CD4-positive, alpha-beta T cell treated with Interleukin-6 for 4 hours (primary cell): Measurements from ENCODE around the gene C8A.

Source experiments
- DNase-seq: peaks from one replicate; pipeline ENCODE4 v3.0.0-alpha.2; 2020; ENCODE audit warnings: mixed read lengths

C8A gene

GRCh38 chr1:56897150-56898004 is 42.8 kb downstream of the C8A start:
- no peak for DNase-seq

- DNase-seq = no peak
Observed at GRCh38 chr1:56898005-56898373, 43.4 kb downstream of the C8A start.

- no peak for DNase-seq
Observed at GRCh38 chr1:56898879-56899278, 44.3 kb downstream of the C8A start.

GRCh38 chr1:56901716-56902115 is 47.1 kb downstream of the C8A start:
- no peak for DNase-seq

- DNase-seq = no peak
Observed at GRCh38 chr1:56903778-56904177, 49.2 kb downstream of the C8A start.

GRCh38 chr1:56904663-56905397 is 50.2 kb downstream of the C8A start:
- DNase-seq = no peak

GRCh38 chr1:56905667-56906066 is 51.1 kb downstream of the C8A start:
- DNase-seq = no peak

- no peak for DNase-seq
Observed at GRCh38 chr1:56908619-56909221, 54.1 kb downstream of the C8A start.

GRCh38 chr1:56910441-56910985 is 55.9 kb downstream of the C8A start:
- no peak for DNase-seq

- no peak for DNase-seq
Observed at GRCh38 chr1:56911098-56911938, 56.7 kb downstream of the C8A start.

- DNase-seq = no peak
Observed at GRCh38 chr1:56912325-56912724, 57.7 kb downstream of the C8A start.

- DNase-seq = no peak
Observed at GRCh38 chr1:56915960-56916359, 61.4 kb downstream of the C8A start.

GRCh38 chr1:56916630-56917029 is 62.0 kb downstream of the C8A start:
- DNase-seq = no peak

GRCh38 chr1:56917356-56917755 is 62.8 kb downstream of the C8A start:
- no peak for DNase-seq

- DNase-seq = no peak
Observed at GRCh38 chr1:56920591-56921001, 66.0 kb downstream of the C8A start.

- no peak for DNase-seq
Observed at GRCh38 chr1:56921479-56921878, 66.9 kb downstream of the C8A start.

GRCh38 chr1:56922070-56922469 is 67.5 kb downstream of the C8A start:
- DNase-seq = no peak

- no peak for DNase-seq
Observed at GRCh38 chr1:56922507-56922906, 67.9 kb downstream of the C8A start.

- DNase-seq = no peak
Observed at GRCh38 chr1:56923201-56923600, 68.6 kb downstream of the C8A start.

GRCh38 chr1:56924116-56924515 is 69.5 kb downstream of the C8A start:
- no peak for DNase-seq

GRCh38 chr1:56925193-56925592 is 70.6 kb downstream of the C8A start:
- DNase-seq = no peak

- DNase-seq = no peak
Observed at GRCh38 chr1:56927171-56927570, 72.6 kb downstream of the C8A start.

- DNase-seq = no peak
Observed at GRCh38 chr1:56927986-56928385, 73.4 kb downstream of the C8A start.
